ENCODE data around the gene VPS29. TPM values are rescaled to one million over a fixed set of nuclear protein-coding genes. Genes with fewer than 3 reads are reported as not detected.

Gene VPS29
- total RNA-seq, 2 donors from 2014 or later = 87.7 to 89.4 TPM

DNA sequence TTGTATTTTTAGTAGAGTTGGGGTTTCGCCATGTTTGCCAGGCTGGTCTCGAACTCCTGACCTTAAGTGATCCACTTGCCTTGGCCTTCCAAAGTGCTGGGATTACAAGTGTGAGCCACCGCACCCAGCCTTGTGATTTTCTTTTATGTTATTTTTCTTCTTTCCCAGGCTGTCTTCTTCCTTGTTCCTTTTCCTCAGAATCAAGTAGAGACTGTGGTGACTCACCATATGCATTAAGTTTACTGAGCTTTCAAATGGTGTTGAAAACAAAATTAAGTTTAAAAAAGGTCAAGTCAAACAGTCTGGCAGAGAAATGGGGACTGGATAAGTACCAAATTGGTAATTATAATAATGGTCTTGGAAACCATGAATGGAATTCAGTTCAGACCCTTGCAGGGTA, 57.5 kb downstream of the VPS29 start:
- no peak overlapping the region for H3K27ac ChIP-seq (ENCODE audit: low read depth, low read length)
- H3K9me3 Mint-ChIP-seq = no peaks in the 10 kb centered on the region
- H3K27me3 ChIP-seq (ENCODE audit: control insufficient read depth, insufficient read depth, low read length, poor library complexity, severe bottlenecking) = no peaks in the 10 kb centered on the region
- TF ChIP-seq, protein P1, sequence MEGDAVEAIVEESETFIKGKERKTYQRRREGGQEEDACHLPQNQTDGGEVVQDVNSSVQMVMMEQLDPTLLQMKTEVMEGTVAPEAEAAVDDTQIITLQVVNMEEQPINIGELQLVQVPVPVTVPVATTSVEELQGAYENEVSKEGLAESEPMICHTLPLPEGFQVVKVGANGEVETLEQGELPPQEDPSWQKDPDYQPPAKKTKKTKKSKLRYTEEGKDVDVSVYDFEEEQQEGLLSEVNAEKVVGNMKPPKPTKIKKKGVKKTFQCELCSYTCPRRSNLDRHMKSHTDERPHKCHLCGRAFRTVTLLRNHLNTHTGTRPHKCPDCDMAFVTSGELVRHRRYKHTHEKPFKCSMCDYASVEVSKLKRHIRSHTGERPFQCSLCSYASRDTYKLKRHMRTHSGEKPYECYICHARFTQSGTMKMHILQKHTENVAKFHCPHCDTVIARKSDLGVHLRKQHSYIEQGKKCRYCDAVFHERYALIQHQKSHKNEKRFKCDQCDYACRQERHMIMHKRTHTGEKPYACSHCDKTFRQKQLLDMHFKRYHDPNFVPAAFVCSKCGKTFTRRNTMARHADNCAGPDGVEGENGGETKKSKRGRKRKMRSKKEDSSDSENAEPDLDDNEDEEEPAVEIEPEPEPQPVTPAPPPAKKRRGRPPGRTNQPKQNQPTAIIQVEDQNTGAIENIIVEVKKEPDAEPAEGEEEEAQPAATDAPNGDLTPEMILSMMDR (conservative IDR thresholded peaks at IDR 0.05) = no peak
- H3K4me3 Mint-ChIP-seq = no peak overlapping the region
- no peak overlapping the region for H3K27ac Mint-ChIP-seq
- H3K9me3 ChIP-seq (ENCODE audit: control insufficient read depth, low read length) = no peaks in the 10 kb centered on the region
- peaks cover 50% of the 10 kb centered on the region for H3K36me3 Mint-ChIP-seq (ENCODE audit: low read depth)
- H3K27me3 Mint-ChIP-seq (ENCODE audit: insufficient read depth) = no peaks in the 10 kb centered on the region
- H3K4me1 Mint-ChIP-seq = peaks cover 5% of the 10 kb centered on the region
- H3K36me3 ChIP-seq (ENCODE audit: control insufficient read depth, insufficient read depth, low read length) = peaks cover 76% of the 10 kb centered on the region
- no peak for DNase-seq
- 94 to 100% methylated on average over 3 of the region's 3 CpGs for WGBS, 2 experiments (ENCODE audit: insufficient coverage in 1 of 2, insufficient read length in 1 of 2)
- no peaks in the 10 kb centered on the region for H3K4me1 ChIP-seq (ENCODE audit: control insufficient read depth, insufficient read depth, low read length)
- H3K9ac ChIP-seq (ENCODE audit: extremely low read depth, low read length, poor library complexity, severe bottlenecking) = no peak overlapping the region
- no peak overlapping the region for H3K4me3 ChIP-seq (ENCODE audit: low read length)

Other genes with a start within 250 kb of the VPS29 start
- 100 to 1,000 TPM; 151 to 235 TPM for gene ATP2A2, start 220.9 kb downstream of the VPS29 start, total RNA-seq
- gene ANAPC7, start 98.4 kb downstream of the VPS29 start, total RNA-seq = 100 to 1,000 TPM in 1 of 2 donors, 10 to 100 TPM in 1; 86.0 to 100 TPM
- 100 to 1,000 TPM; 218 to 227 TPM for gene ARPC3, start 51.8 kb downstream of the VPS29 start, total RNA-seq
- 10 to 100 TPM; 40.8 to 50.7 TPM for gene GPN3, start 33.9 kb downstream of the VPS29 start, total RNA-seq
- 1 to 10 TPM; 5.5 to 7.2 TPM for gene FAM216A, start 33.3 kb downstream of the VPS29 start, total RNA-seq
- gene RAD9B, start 220 bp upstream of the VPS29 start, total RNA-seq = under 1 TPM; 0.29 to 0.31 TPM
- 10 to 100 TPM; 15.2 TPM for gene PPTC7, start 81.2 kb upstream of the VPS29 start, total RNA-seq
- 10 to 100 TPM; 29.5 to 44.9 TPM for gene TCTN1, start 112.0 kb upstream of the VPS29 start, total RNA-seq
- gene HVCN1, start 187.0 kb upstream of the VPS29 start, total RNA-seq = 1 to 10 TPM; 8.8 to 9.5 TPM
- 100 to 1,000 TPM; 179 to 201 TPM for gene PPP1CC, start 240.8 kb upstream of the VPS29 start, total RNA-seq